B cell (primary cell): ENCODE results near the gene BIRC2. TPM values are rescaled to one million over a fixed set of nuclear protein-coding genes. Genes with fewer than 3 reads are reported as not detected.
A peak's percentile ranks its signal among the peaks of the same experiment; 100 is the strongest.

Experiments
- ATAC-seq: fragments of 200-7000 bp; cut with Tn5 transposase; one replicate; pipeline ENCODE4 v1.10.0; 2021; ENCODE audit warnings: low read depth, mild to moderate bottlenecking, moderate number of reproducible peaks, moderate library complexity
- CTCF ChIA-PET: fragments of 350-600 bp; sonication (Branson Sonifier 250); formaldehyde crosslinking; loops from one replicate; lab custom pipeline; 2021; ENCODE audit warnings: antibody characterized with exemption, inconsistent platforms; lab: Charles Lee
- POLR2A ChIA-PET: fragments of 350-600 bp; sonication (Branson Sonifier 250); formaldehyde crosslinking; loops from one replicate; lab custom pipeline; 2021; ENCODE audit warnings: antibody characterized with exemption; lab: Charles Lee
- DNase-seq: peaks from one replicate; pipeline ENCODE4 v3.0.0; 2013
- H2AFZ ChIP-seq: 2 replicates; pipeline ENCODE4 v1.6.1; 2012; ENCODE audit warnings: mild to moderate bottlenecking, low read depth, low read length; ENCODE audit not compliant: insufficient read depth, poor library complexity, severe bottlenecking
- H3K27ac ChIP-seq, 2 donors: 1 replicate in 1 of 2; 2 replicates in 1 of 2; pipeline ENCODE4 v1.5.1; 2012 to 2013; ENCODE audit warnings: low read length in 2 of 2, mild to moderate bottlenecking in 2 of 2, moderate library complexity in 1 of 2
- H3K27me3 ChIP-seq, 4 experiments: fragments of 200-600 bp in 1 of 4; sonication (generic) in 1 of 4; replicated peaks in 1 of 4; 1 replicate in 2 of 4; 2 replicates in 2 of 4; pipeline versions ENCODE4 v1.6.1 to v1.7.0; 2013 to 2016; ENCODE audit warnings: low read length in 3 of 4, mild to moderate bottlenecking in 2 of 4, mixed read lengths in 1 of 4, moderate library complexity in 1 of 4; ENCODE audit not compliant: insufficient read depth in 4 of 4, control insufficient read depth in 3 of 4; ENCODE audit errors: control extremely low read depth in 1 of 4
- H3K36me3 ChIP-seq, 2 experiments: replicated peaks in 1 of 2; 1 replicate in 1 of 2; 2 replicates in 1 of 2; pipeline versions ENCODE4 v1.6.1 to v1.7.1; 2013; ENCODE audit warnings: low read length in 1 of 2; ENCODE audit not compliant: insufficient read depth in 2 of 2, control insufficient read depth in 1 of 2; ENCODE audit errors: control extremely low read depth in 1 of 2, extremely low read depth in 1 of 2
- H3K4me1 ChIP-seq, 2 donors: fragments of 200-600 bp in 1 of 2; sonication (generic) in 1 of 2; 1 replicate in 1 of 2; 2 replicates in 1 of 2; pipeline versions ENCODE4 v1.5.1 to v1.6.1; 2013 to 2017; ENCODE audit warnings: low read length in 2 of 2; ENCODE audit not compliant: control insufficient read depth in 2 of 2, insufficient read depth in 2 of 2
- H3K4me2 ChIP-seq: replicated peaks from 2 replicates; pipeline ENCODE3; 2012; ENCODE audit warnings: mild to moderate bottlenecking, low read depth, low read length; ENCODE audit not compliant: poor library complexity, severe bottlenecking
- H3K4me3 ChIP-seq, 5 experiments: fragments of 200-600 bp in 1 of 5; sonication (generic) in 1 of 5; 1 replicate in 3 of 5; 2 replicates in 2 of 5; pipeline versions ENCODE4 v1.5.1 to v1.7.0; 2011 to 2016; ENCODE audit warnings: low read length in 4 of 5, mild to moderate bottlenecking in 4 of 5, low read depth in 2 of 5, control low read depth in 1 of 5, moderate library complexity in 1 of 5; ENCODE audit not compliant: insufficient read depth in 1 of 5; ENCODE audit errors: control extremely low read depth in 1 of 5, extremely low read depth in 1 of 5
- H3K79me2 ChIP-seq: fragments of 200-600 bp; sonication (generic); one replicate; pipeline ENCODE4 v1.6.0; 2016; ENCODE audit warnings: low read length; ENCODE audit not compliant: control insufficient read depth, insufficient read depth
- H3K9ac ChIP-seq: fragments of 200-600 bp; sonication (generic); 2 replicates; pipeline ENCODE4 v1.6.1; 2017; ENCODE audit warnings: mild to moderate bottlenecking, low read length, moderate library complexity
- H3K9me3 ChIP-seq, 3 donors: one replicate each; pipeline versions ENCODE4 v1.6.1 to v1.7.1; 2013; ENCODE audit warnings: low read length in 2 of 3; ENCODE audit not compliant: control insufficient read depth in 2 of 3, insufficient read depth in 1 of 3; ENCODE audit errors: control extremely low read depth in 1 of 3
- H4K20me1 ChIP-seq: 2 replicates; pipeline ENCODE4 v1.6.0; 2012; ENCODE audit warnings: mild to moderate bottlenecking, low read length; ENCODE audit not compliant: insufficient read depth, control insufficient read depth, poor library complexity, severe bottlenecking
- H3K27ac Mint-ChIP-seq: one replicate; pipeline ENCODE4 v1.8.0; 2021; ENCODE audit warnings: mixed read lengths
- H3K27me3 Mint-ChIP-seq: one replicate; pipeline ENCODE4 v1.8.0; 2021; ENCODE audit warnings: mixed read lengths
- H3K4me1 Mint-ChIP-seq: one replicate; pipeline ENCODE4 v1.8.0; 2021; ENCODE audit warnings: mixed read lengths
- H3K4me3 Mint-ChIP-seq: one replicate; pipeline ENCODE4 v1.8.0; 2021; ENCODE audit warnings: mixed read lengths
- H3K9me3 Mint-ChIP-seq: one replicate; pipeline ENCODE4 v1.8.0; 2022; ENCODE audit warnings: mixed read lengths; ENCODE audit not compliant: insufficient read depth
- CTCF ChIP-seq: fragments of 200-600 bp; IDR thresholded peaks from one replicate; pipeline ENCODE4 v1.8.0; 2022; ENCODE audit warnings: antibody characterized with exemption, mild to moderate bottlenecking
- EZH2 ChIP-seq: IDR thresholded peaks from 2 replicates; pipeline ENCODE4 v1.6.1; 2012; ENCODE audit warnings: borderline replicate concordance, low read depth, mild to moderate bottlenecking, moderate library complexity, low read length; ENCODE audit not compliant: insufficient read depth, poor library complexity, severe bottlenecking
- WGBS: methylation state at CpG from one replicate; pipeline ENCODE4 v1.1.5; 2013; ENCODE audit warnings: missing lambda C conversion rate; ENCODE audit not compliant: insufficient coverage; 5-methylcytosine and 5-hydroxymethylcytosine counted together
- intact Hi-C: fragments of 100-400 bp; cut with micrococcal nuclease; formaldehyde crosslinking; loops from one replicate; pipeline ENCODE4 v1.10.0; 2022
- polyA plus RNA-seq: library from polyadenylated mRNA; depleted of rRNA; stranded (reverse); fragments of >200 nt; gene quantifications from 2 replicates; pipeline ENCODE4 v1.2.3, GENCODE V29; 2012
- total RNA-seq, 2 donors: library from RNA; stranded (reverse); fragments of 120-200 nt in 1 of 2; gene quantifications; 1 replicate in 1 of 2; 2 replicates in 1 of 2; pipeline versions ENCODE4 v1.2.3 to v1.2.4, GENCODE V29; 2013 to 2022

Gene BIRC2
- total and polyA plus RNA-seq, 2 donors (not counting 1 experiment from before 2014, with no cell fraction given) = 20.1 to 51.0 TPM

GRCh38 chr11:102415304-102415916, 68.4 kb downstream of the BIRC2 start:
- no peak for ATAC-seq

More at GRCh38 chr11:102415304-102415916, 68.4 kb downstream of the BIRC2 start:
- H2AFZ ChIP-seq = no peak overlapping the region
- POLR2A ChIA-PET = no interaction called here
- H3K27me3 ChIP-seq = no peaks in the 10 kb centered on the region
- H3K4me3 ChIP-seq = no peak overlapping the region
- H3K9ac ChIP-seq = peak overlapping the region; percentile 11
- peaks cover 12 to 18% of the 10 kb centered on the region in 2 donors for H3K4me1 ChIP-seq
- H3K36me3 ChIP-seq = peaks cover 0 to 2% of the 10 kb centered on the region in 2 experiments
- no peak overlapping the region for H3K27ac Mint-ChIP-seq
- H3K4me1 Mint-ChIP-seq = peaks cover 55% of the 10 kb centered on the region
- no peak for DNase-seq
- H3K9me3 ChIP-seq = peaks cover 0 to 6% (median 4%) of the 10 kb centered on the region in 3 donors
- intact Hi-C loops = no loop called here
- peak overlapping the region; percentile 35 for H3K4me2 ChIP-seq
- 71% methylated on average over 1 of the region's 1 CpG for WGBS
- no peaks in the 10 kb centered on the region for H3K27me3 Mint-ChIP-seq
- no peak for TF ChIP-seq CTCF
- no peak for TF ChIP-seq EZH2
- H3K9me3 Mint-ChIP-seq = peaks cover 5% of the 10 kb centered on the region
- H3K79me2 ChIP-seq = peaks cover 96% of the 10 kb centered on the region
- peaks cover 35% of the 10 kb centered on the region for H4K20me1 ChIP-seq
- peak overlapping the region; percentile 55 for H3K4me3 Mint-ChIP-seq
- CTCF ChIA-PET = interaction anchor here (0.9 kb wide), 1 partner anchor 81 kb away, joined by 3 read pairs; no protein-coding TSS in a partner anchor
- no peak overlapping the region for H3K27ac ChIP-seq
